ENCODE data around the gene ZFYVE21. TPM values are rescaled to one million over a fixed set of nuclear protein-coding genes. Genes with fewer than 3 reads are reported as not detected.

The ZFYVE21 gene
- total RNA-seq, 6 experiments from 2014 or later = 20.9 to 35.2 (median 27.6) TPM

GRCh38 chr14:103733651-103734050 lies 18.0 kb downstream of the ZFYVE21 start:
- TF ChIP-seq POLR2A (IDR thresholded peaks at IDR 0.05) = no peak
- TF ChIP-seq, protein P1, sequence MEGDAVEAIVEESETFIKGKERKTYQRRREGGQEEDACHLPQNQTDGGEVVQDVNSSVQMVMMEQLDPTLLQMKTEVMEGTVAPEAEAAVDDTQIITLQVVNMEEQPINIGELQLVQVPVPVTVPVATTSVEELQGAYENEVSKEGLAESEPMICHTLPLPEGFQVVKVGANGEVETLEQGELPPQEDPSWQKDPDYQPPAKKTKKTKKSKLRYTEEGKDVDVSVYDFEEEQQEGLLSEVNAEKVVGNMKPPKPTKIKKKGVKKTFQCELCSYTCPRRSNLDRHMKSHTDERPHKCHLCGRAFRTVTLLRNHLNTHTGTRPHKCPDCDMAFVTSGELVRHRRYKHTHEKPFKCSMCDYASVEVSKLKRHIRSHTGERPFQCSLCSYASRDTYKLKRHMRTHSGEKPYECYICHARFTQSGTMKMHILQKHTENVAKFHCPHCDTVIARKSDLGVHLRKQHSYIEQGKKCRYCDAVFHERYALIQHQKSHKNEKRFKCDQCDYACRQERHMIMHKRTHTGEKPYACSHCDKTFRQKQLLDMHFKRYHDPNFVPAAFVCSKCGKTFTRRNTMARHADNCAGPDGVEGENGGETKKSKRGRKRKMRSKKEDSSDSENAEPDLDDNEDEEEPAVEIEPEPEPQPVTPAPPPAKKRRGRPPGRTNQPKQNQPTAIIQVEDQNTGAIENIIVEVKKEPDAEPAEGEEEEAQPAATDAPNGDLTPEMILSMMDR (IDR thresholded peaks at IDR 0.05) = no peak
- DNase-seq (no peak), ATAC-seq (no peak)
- H3K27ac ChIP-seq = no peak overlapping the region
- H3K9me3 ChIP-seq = no peaks in the 10 kb centered on the region
- H3K4me1 ChIP-seq = peaks cover 0 to 12% (median 6%) of the 10 kb centered on the region in 4 donors
- 93% methylated on average over 14 of the region's 14 CpGs for WGBS (ENCODE audit: insufficient coverage, low coverage, low lambda C conversion rate, missing lambda C conversion rate)
- H3K36me3 ChIP-seq = peaks cover 0 to 45% (median 3%) of the 10 kb centered on the region in 4 donors
- intact Hi-C loops (cut with DNase I) = no loop called here
- H3K27me3 ChIP-seq = no peaks in the 10 kb centered on the region
- no peak overlapping the region for H3K4me3 ChIP-seq

GRCh38 chr14:103734081-103734888 lies 18.7 kb downstream of the ZFYVE21 start:
- no peaks in the 10 kb centered on the region for H3K9me3 ChIP-seq
- ATAC-seq = no peak
- no peak overlapping the region for H3K4me3 ChIP-seq
- no peak overlapping the region for H3K27ac ChIP-seq
- H3K4me1 ChIP-seq = peaks cover 0 to 12% (median 6%) of the 10 kb centered on the region in 4 donors
- 87% methylated on average over 10 of the region's 23 CpGs for WGBS (ENCODE audit: insufficient coverage, low coverage, low lambda C conversion rate, missing lambda C conversion rate)
- peaks cover 0 to 38% (median 3%) of the 10 kb centered on the region in 4 donors for H3K36me3 ChIP-seq
- intact Hi-C loops (cut with DNase I) = no loop called here
- DNase-seq = no peak
- no peak for TF ChIP-seq POLR2A (IDR thresholded peaks at IDR 0.05)
- TF ChIP-seq, protein P1 (IDR thresholded peaks at IDR 0.05) = no peak
- H3K27me3 ChIP-seq = no peaks in the 10 kb centered on the region

- H3K36me3 ChIP-seq = peaks cover 0 to 31% (median 4%) of the 10 kb centered on the region in 4 donors
- no peaks in the 10 kb centered on the region for H3K27me3 ChIP-seq
- no peak overlapping the region for H3K27ac ChIP-seq
- intact Hi-C loops (cut with DNase I) = no loop called here
- TF ChIP-seq, protein P1 (IDR thresholded peaks at IDR 0.05) = no peak
- peaks cover 0 to 11% (median 5%) of the 10 kb centered on the region in 4 donors for H3K4me1 ChIP-seq
- peak in 3 of 4 donors; percentile 7 to 23 (median 19) for ATAC-seq
- no peak overlapping the region for H3K4me3 ChIP-seq
- DNase-seq = peak in 2 of 3 donors; percentile 47 to 57
- 66% methylated on average over 2 of the region's 12 CpGs for WGBS (ENCODE audit: insufficient coverage, low coverage, low lambda C conversion rate, missing lambda C conversion rate)
- no peaks in the 10 kb centered on the region for H3K9me3 ChIP-seq
Measured at GRCh38 chr14:103735022-103735421, 19.4 kb downstream of the ZFYVE21 start.

DNA sequence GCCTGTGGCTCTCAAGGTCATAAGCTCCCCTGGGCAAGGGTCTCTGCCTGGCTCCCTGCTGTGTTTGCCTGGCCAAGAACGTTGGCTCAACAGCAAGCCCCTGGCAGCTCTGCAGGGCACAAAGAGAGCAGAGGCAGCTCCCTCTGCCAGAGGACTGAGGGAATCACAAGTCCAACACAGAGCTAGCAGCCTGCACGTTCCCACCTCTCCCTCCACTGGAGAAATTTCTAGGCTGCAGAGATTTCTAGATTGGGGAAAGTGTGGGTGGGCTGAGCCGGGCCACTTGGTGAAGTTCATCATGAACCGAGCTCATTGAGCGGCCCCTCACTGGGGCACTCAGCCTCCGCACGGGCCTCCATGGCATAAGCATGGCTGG lies 19.8 kb downstream of the ZFYVE21 start:
- intact Hi-C loops (cut with DNase I) = no loop called here
- ATAC-seq = no peak
- Histone ChIP-seq H3K9me3 (no peaks in the 10 kb centered on the region), H3K27me3 (no peaks in the 10 kb centered on the region), H3K4me1 (peaks cover 0 to 7% (median 3%) of the 10 kb centered on the region in 4 donors), H3K36me3 (peaks cover 0 to 30% (median 6%) of the 10 kb centered on the region in 4 donors), H3K27ac (no peak overlapping the region), H3K4me3 (no peak overlapping the region)
- no peak for TF ChIP-seq POLR2A (IDR thresholded peaks at IDR 0.05)
- TF ChIP-seq, protein P1 (IDR thresholded peaks at IDR 0.05) = no peak
- no peak for DNase-seq
- WGBS (ENCODE audit: insufficient coverage, low coverage, low lambda C conversion rate, missing lambda C conversion rate) = 18% methylated on average over 2 of the region's 7 CpGs
